OCI-LY1 (cell line): ENCODE results near the gene HINT2.

ENCODE experiments used
- CTCF ChIP-seq: fragments of 200-600 bp; sonication (generic), shearing (Covaris generic); IDR thresholded peaks from 2 replicates; pipeline ENCODE4 v1.5.1; 2017; ENCODE audit warnings: mild to moderate bottlenecking, antibody characterized with exemption, low read length, moderate library complexity, mixed read lengths
- EZH2 ChIP-seq: fragments of 200-600 bp; sonication (generic), shearing (Covaris generic); IDR thresholded peaks from 2 replicates; pipeline ENCODE4 v1.8.0; 2017; ENCODE audit warnings: borderline replicate concordance, mixed run types, mild to moderate bottlenecking, antibody characterized with exemption, low read length, moderate library complexity, mixed read lengths

- TF ChIP-seq CTCF (no peak), EZH2 (no peak)
These were observed 16.2 kb upstream of the HINT2 start for GRCh38 chr9:35831040-35831439.
